Type B pancreatic cell (in vitro differentiated cells): ENCODE measurements around the gene MAG. TPM values are rescaled to one million over a fixed set of nuclear protein-coding genes. Genes with fewer than 3 reads are reported as not detected.

Source experiments
- DNase-seq: peaks from one replicate; pipeline ENCODE4 v3.0.0; 2021; ENCODE audit warnings: mixed read lengths; ENCODE audit not compliant: unreplicated experiment; ENCODE audit errors: extremely low spot score
- H3K27ac Mint-ChIP-seq: 2 replicates; pipeline ENCODE4 v1.8.0; 2021; ENCODE audit warnings: mild to moderate bottlenecking, mixed read lengths
- H3K27me3 Mint-ChIP-seq: 2 replicates; pipeline ENCODE4 v1.8.0; 2021; ENCODE audit warnings: mixed read lengths
- H3K36me3 Mint-ChIP-seq: 2 replicates; pipeline ENCODE4 v1.8.0; 2021; ENCODE audit warnings: mixed read lengths
- H3K4me1 Mint-ChIP-seq: one replicate; pipeline ENCODE4 v1.8.0; 2021; ENCODE audit warnings: mixed read lengths; ENCODE audit not compliant: unreplicated experiment
- H3K4me3 Mint-ChIP-seq: 2 replicates; pipeline ENCODE4 v1.8.0; 2021; ENCODE audit warnings: mild to moderate bottlenecking, mixed read lengths
- H3K9me3 Mint-ChIP-seq: 2 replicates; pipeline ENCODE4 v1.8.0; 2021; ENCODE audit warnings: mixed read lengths
- CTCF ChIP-seq: fragments of 200-600 bp; sonication (generic); conservative IDR thresholded peaks from 2 replicates; pipeline ENCODE4 v1.5.0; 2021; ENCODE audit warnings: antibody characterized with exemption, mild to moderate bottlenecking
- total RNA-seq: library from RNA; stranded (reverse); gene quantifications from 2 replicates; pipeline ENCODE4 v1.2.1, GENCODE V29; 2021; ENCODE audit warnings: low replicate concordance

The MAG gene
- total RNA-seq, 1 donor from 2014 or later: not detected

DNA sequence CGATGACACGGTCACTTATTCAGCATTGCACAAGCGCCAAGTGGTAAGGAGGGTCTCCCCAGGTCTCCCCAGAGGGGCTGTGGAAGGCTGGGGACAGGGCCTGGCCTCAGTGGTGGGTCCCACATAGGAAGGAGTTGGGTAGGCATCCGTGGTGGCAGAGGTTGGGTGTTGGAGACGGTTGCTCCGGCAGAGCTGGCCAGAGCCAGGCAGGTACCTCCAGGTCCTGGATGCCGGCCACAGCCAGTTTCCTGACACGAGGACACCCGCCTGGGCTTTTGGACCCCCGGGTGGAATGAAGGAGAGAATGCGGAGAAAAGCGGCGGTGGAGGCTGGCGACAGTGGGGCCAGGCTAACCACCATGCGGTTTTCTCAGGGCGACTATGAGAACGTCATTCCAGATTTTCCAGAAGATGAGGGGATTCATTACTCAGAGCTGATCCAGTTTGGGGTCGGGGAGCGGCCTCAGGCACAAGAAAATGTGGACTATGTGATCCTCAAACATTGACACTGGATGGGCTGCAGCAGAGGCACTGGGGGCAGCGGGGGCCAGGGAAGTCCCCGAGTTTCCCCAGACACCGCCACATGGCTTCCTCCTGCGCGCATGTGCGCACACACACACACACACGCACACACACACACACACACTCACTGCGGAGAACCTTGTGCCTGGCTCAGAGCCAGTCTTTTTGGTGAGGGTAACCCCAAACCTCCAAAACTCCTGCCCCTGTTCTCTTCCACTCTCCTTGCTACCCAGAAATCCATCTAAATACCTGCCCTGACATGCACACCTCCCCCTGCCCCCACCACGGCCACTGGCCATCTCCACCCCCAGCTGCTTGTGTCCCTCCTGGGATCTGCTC is 54.5 kb downstream of the MAG start:
- Mint-ChIP-seq H3K27ac (no peak overlapping the region), H3K4me3 (no peak overlapping the region), H3K9me3 (no peaks in the 10 kb centered on the region), H3K4me1 (peaks cover 9% of the 10 kb centered on the region), H3K27me3 (peaks cover 16% of the 10 kb centered on the region), H3K36me3 (no peaks in the 10 kb centered on the region)
- no peak for TF ChIP-seq CTCF
- peak; percentile 48 for DNase-seq

DNA sequence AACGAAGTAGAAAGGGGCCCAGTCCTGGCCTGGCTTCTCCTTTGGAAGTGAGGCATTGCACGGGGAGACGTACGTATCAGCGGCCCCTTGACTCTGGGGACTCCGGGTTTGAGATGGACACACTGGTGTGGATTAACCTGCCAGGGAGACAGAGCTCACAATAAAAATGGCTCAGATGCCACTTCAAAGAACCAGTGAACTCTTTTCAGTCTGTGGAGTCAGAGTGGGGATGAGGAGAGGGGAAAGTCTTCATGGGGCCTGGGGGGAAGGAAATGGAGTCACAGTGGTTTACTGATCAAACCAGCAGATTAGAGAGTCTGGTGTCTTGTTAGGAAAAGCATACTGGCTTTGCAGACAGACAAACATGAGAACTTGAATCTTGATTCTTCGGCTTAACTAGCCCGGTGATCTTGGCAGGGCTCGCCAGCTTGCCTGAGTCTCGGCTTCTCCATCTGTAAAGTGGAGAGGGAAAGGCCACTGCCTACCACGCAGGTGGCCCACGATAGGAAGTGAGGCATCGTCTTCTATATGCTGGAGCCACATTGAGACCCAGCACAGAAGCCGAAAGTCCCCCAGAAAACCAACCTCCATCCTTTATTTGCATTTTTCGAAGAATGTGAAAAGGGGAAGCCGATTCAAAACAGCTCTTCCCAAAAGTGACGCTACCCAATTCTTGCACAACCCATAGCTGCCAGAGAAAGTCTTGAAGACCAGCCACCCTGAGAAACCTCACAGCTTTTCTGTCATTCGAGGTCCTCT is 55.4 kb downstream of the MAG start, which contains the start of gene FFAR1:
FFAR1 (plus strand) TSS at position 732 of the 759 bp plus-strand sequence. CDS start 3,650 bp downstream, outside the sequence.
- Mint-ChIP-seq H3K4me1 (peaks cover 9% of the 10 kb centered on the region), H3K36me3 (no peaks in the 10 kb centered on the region), H3K4me3 (no peak within 1 kb of the TSS), H3K27me3 (peaks cover 15% of the 10 kb centered on the region), H3K9me3 (no peaks in the 10 kb centered on the region), H3K27ac (no peak within 1 kb of the TSS)
- DNase-seq: peak; percentile 36
- no peak for TF ChIP-seq CTCF

- no peak for TF ChIP-seq CTCF
- Mint-ChIP-seq H3K27me3 (peaks cover 17% of the 10 kb centered on the region), H3K4me1 (peaks cover 13% of the 10 kb centered on the region), H3K4me3 (no peak overlapping the region), H3K27ac (no peak overlapping the region), H3K9me3 (no peaks in the 10 kb centered on the region), H3K36me3 (no peaks in the 10 kb centered on the region)
- DNase-seq: peak; percentile 22
Observed at GRCh38 chr19:35347930-35348298, 56.0 kb downstream of the MAG start.

DNA sequence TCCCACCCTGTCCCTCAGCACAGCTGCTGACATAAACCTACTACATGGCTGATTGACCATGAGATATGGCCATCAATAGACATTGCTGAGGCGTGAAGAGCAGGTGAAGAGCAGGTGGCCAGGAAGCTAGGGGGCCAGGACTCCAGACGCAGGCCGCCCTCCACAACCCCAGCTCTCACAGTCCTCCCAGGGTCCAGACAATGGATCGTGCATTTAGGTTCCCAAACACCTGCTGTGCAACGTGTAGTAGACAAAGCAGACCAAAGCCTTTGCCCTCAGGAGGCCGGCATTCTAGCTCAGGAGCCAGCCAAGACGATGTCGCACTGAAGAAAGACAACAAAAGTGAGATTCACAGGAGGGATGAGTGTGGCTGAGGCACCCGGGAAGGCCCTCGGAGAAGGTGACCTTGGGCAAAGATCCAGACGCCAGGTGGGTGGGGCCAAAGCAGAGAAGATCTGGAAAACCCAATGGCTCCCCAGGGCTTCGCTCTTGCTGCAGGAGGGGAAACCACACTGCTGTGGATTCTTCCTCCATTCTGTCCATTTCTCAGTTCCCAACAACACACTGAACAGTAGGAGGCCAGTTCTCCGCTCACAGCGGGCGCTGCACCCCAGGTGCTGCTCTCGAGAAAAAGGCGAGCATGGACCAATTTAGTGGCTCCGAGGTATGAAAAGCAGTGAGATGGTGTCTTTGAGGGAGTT is 57.1 kb downstream of the MAG start:
- peak; percentile 50 for DNase-seq
- Mint-ChIP-seq H3K36me3 (no peaks in the 10 kb centered on the region), H3K9me3 (no peaks in the 10 kb centered on the region), H3K27ac (peak overlapping the region; percentile 61), H3K27me3 (peaks cover 18% of the 10 kb centered on the region), H3K4me1 (peaks cover 14% of the 10 kb centered on the region), H3K4me3 (no peak overlapping the region)
- no peak for TF ChIP-seq CTCF
